ENCODE measurements around the gene MAT1A. TPM values are rescaled to one million over a fixed set of nuclear protein-coding genes. Genes with fewer than 3 reads are reported as not detected.

The MAT1A gene
- total and polyA plus RNA-seq, 2 of the 13 experiments (the other 11 are each of a cell fraction or from before 2014, with no cell fraction given) = 57.1 to 76.9 TPM

- ChIA-PET POLR2A (interaction anchor here (1.3 kb wide), 1 partner anchor 30 kb away, joined by 3 read pairs; no protein-coding TSS in a partner anchor), CTCF (ENCODE audit: low intra/inter-chr PET ratio, low total read pairs) (no interaction called here)
- in situ Hi-C loops (cut with HindIII; ENCODE audit: extremely low pct_ligation_motif_present, low pct_unique_long_range_greater_than_20kb) (no loop called here), intact Hi-C loops (cut with micrococcal nuclease; ENCODE audit: unreplicated experiment) (loop anchor here (5.0 kb wide), 1 partner anchor 60 kb away; no protein-coding TSS in a partner anchor)
- Histone ChIP-seq H3K27me3 (ENCODE audit: control insufficient read depth in 1 of 2, insufficient read depth in 2 of 2, low read length in 2 of 2) (no peaks in the 10 kb centered on the region; a peak in 1 of 5 replicates), H3K4me3 (replicated peaks in 1 of 3; ENCODE audit: insufficient read depth in 1 of 3, low read depth in 2 of 3, low read length in 3 of 3) (no peak overlapping the region), H3K79me2 (ENCODE audit: insufficient read depth, low read length) (no peaks in the 10 kb centered on the region), H3K9ac (ENCODE audit: insufficient read depth, low read depth, low read length) (no peak overlapping the region), H3K27ac (ENCODE audit: extremely low read length, insufficient read depth, low read length) (no peak overlapping the region), H2AFZ (ENCODE audit: low read length) (no peak overlapping the region), H3K4me1 (ENCODE audit: insufficient read depth, low read length) (peaks cover 56% of the 10 kb centered on the region), H3K9me3 (ENCODE audit: low read length) (no peaks in the 10 kb centered on the region), H3K36me3 (replicated peaks in 1 of 2; ENCODE audit: control insufficient read depth in 1 of 2, insufficient read depth in 2 of 2, low read length in 2 of 2) (no peaks in the 10 kb centered on the region), H3K4me2 (ENCODE audit: low read depth, low read length) (no peak overlapping the region), H4K20me1 (ENCODE audit: insufficient read depth, low read length) (no peaks in the 10 kb centered on the region)
- FAIRE-seq (no peak), ATAC-seq (no peak), DNase-seq (ENCODE audit: low spot score) (no peak)
- no peak for TF ChIP-seq ZNF761 (CRISPR knock-in tag; conservative IDR thresholded peaks at IDR 0.05)
- no TSS peak for BruUV-seq (replicated peaks)
- 76% methylated on average over 1 of the region's 1 CpG for WGBS (ENCODE audit: low lambda C conversion rate)
These were observed 33.3 kb upstream of the MAT1A start for GRCh38 chr10:80322711-80323110.

GRCh38 chr10:80322158-80322557, 32.7 kb upstream of the MAT1A start:
- no peak overlapping the region for H3K4me3 ChIP-seq (replicated peaks in 1 of 3; ENCODE audit: insufficient read depth in 1 of 3, low read depth in 2 of 3, low read length in 3 of 3)
- no peak overlapping the region for H3K9ac ChIP-seq (ENCODE audit: insufficient read depth, low read depth, low read length)
- H3K36me3 ChIP-seq (replicated peaks in 1 of 2; ENCODE audit: control insufficient read depth in 1 of 2, insufficient read depth in 2 of 2, low read length in 2 of 2) = no peaks in the 10 kb centered on the region
- BruUV-seq (replicated peaks) = no TSS peak
- no peaks in the 10 kb centered on the region for H3K9me3 ChIP-seq (ENCODE audit: low read length)
- CTCF ChIA-PET (ENCODE audit: low intra/inter-chr PET ratio, low total read pairs) = no interaction called here
- H2AFZ ChIP-seq (ENCODE audit: low read length) = no peak overlapping the region
- in situ Hi-C loops (cut with HindIII; ENCODE audit: extremely low pct_ligation_motif_present, low pct_unique_long_range_greater_than_20kb) = no loop called here
- no peaks in the 10 kb centered on the region for H3K79me2 ChIP-seq (ENCODE audit: insufficient read depth, low read length)
- H4K20me1 ChIP-seq (ENCODE audit: insufficient read depth, low read length) = no peaks in the 10 kb centered on the region
- intact Hi-C loops (cut with micrococcal nuclease; ENCODE audit: unreplicated experiment) = loop anchor here (5.0 kb wide), 1 partner anchor 60 kb away; no protein-coding TSS in a partner anchor
- DNase-seq (ENCODE audit: low spot score) = no peak
- POLR2A ChIA-PET = no interaction called here
- no peak overlapping the region for H3K4me2 ChIP-seq (ENCODE audit: low read depth, low read length)
- no peak overlapping the region for H3K27ac ChIP-seq (ENCODE audit: extremely low read length, insufficient read depth, low read length)
- 31% methylated on average over 2 of the region's 2 CpGs for WGBS (ENCODE audit: low lambda C conversion rate)
- no peak for FAIRE-seq
- H3K27me3 ChIP-seq (ENCODE audit: control insufficient read depth in 1 of 2, insufficient read depth in 2 of 2, low read length in 2 of 2) = no peaks in the 10 kb centered on the region; a peak in 1 of 5 replicates
- H3K4me1 ChIP-seq (ENCODE audit: insufficient read depth, low read length) = peaks cover 56% of the 10 kb centered on the region
- no peak for ATAC-seq
- peak; percentile 34; the same call in 1 of the 2 replicates for TF ChIP-seq SOX5 (CRISPR knock-in tag; IDR thresholded peaks at IDR 0.05; ENCODE audit: borderline replicate concordance)
- no peak for TF ChIP-seq SOX6 (IDR thresholded peaks at IDR 0.05)
- peak; percentile 41; the same call in 1 of the 2 replicates for TF ChIP-seq SOX6 (CRISPR knock-in tag; IDR thresholded peaks at IDR 0.05)
- TF ChIP-seq ZNF652 (CRISPR knock-in tag; IDR thresholded peaks at IDR 0.05; ENCODE audit: borderline replicate concordance, low read depth) = peak; percentile 91
- peak; percentile 92 for TF ChIP-seq CEBPB (IDR thresholded peaks at IDR 0.05; ENCODE audit: borderline replicate concordance, low read depth, low read length)
- peak; percentile 86 for TF ChIP-seq CEBPG (CRISPR knock-in tag; IDR thresholded peaks at IDR 0.05)
- TF ChIP-seq ARID5B (CRISPR knock-in tag; IDR thresholded peaks at IDR 0.05) = peak; percentile 32; the same call in 1 of the 2 replicates
- no peak for TF ChIP-seq ZFP36L1 (CRISPR knock-in tag; IDR thresholded peaks at IDR 0.05)
- TF ChIP-seq ZBTB42 (CRISPR knock-in tag; IDR thresholded peaks at IDR 0.05) = no peak
- peak in 1 of 2 experiments; percentile 30; a peak in 1 of 4 replicates for TF ChIP-seq KLF16 (CRISPR knock-in tag; IDR thresholded peaks at IDR 0.05)
- no peak for TF ChIP-seq SOX13 (IDR thresholded peaks at IDR 0.05)
- TF ChIP-seq SOX13 (CRISPR knock-in tag; conservative IDR thresholded peaks at IDR 0.05 in 1 of 2, IDR thresholded peaks at IDR 0.05 in 1 of 2) = peak in 1 of 2 experiments; percentile 77; a peak in 2 of 4 replicates
- TF ChIP-seq MAFG (CRISPR knock-in tag; IDR thresholded peaks at IDR 0.05) = no peak
- TF ChIP-seq HDAC1 (CRISPR knock-in tag; IDR thresholded peaks at IDR 0.05) = peak; percentile 33; the same call in 1 of the 2 replicates
- TF ChIP-seq HNF4G (IDR thresholded peaks at IDR 0.05; ENCODE audit: borderline replicate concordance, low read depth, low read length) = peak; percentile 38; the same call in 1 of the 2 replicates
- no peak for TF ChIP-seq HNF4G (CRISPR knock-in tag; IDR thresholded peaks at IDR 0.05; ENCODE audit: borderline replicate concordance, low read depth)

All from HepG2 (cell line).